CD4-positive, alpha-beta T cell treated with Interleukin-21 for 1 hour (primary cell): Measurements from ENCODE around the gene GFI1B.
"Not testable (repeated sequence)": the region's sequence is repeated elsewhere in the genome, so short reads cannot be mapped to it uniquely, and the experiment has no call there.

Source experiments
- DNase-seq: peaks from one replicate; pipeline ENCODE4 v3.0.0-alpha.2; 2020

GFI1B gene

GRCh38 chr9:132991351-132992300 is 13.1 kb downstream of the GFI1B start:
- no peak for DNase-seq

GRCh38 chr9:132993511-132993939 is 15.0 kb downstream of the GFI1B start:
- no peak for DNase-seq

GRCh38 chr9:132994410-132995120 is 16.1 kb downstream of the GFI1B start:
- DNase-seq, result no peak

GRCh38 chr9:132995121-132995420 is 16.6 kb downstream of the GFI1B start:
- DNase-seq, result no peak

GRCh38 chr9:132995879-132996278 is 17.4 kb downstream of the GFI1B start:
- DNase-seq, result no peak

GRCh38 chr9:132996526-132996925 is 18.0 kb downstream of the GFI1B start:
- DNase-seq, result no peak

- no peak for DNase-seq
Observed at GRCh38 chr9:132997591-132997990, 19.1 kb downstream of the GFI1B start.

- DNase-seq, result not testable (repeated sequence)
Observed at GRCh38 chr9:132998221-132998620, 19.7 kb downstream of the GFI1B start.

GRCh38 chr9:132998831-132999635 is 20.5 kb downstream of the GFI1B start:
- DNase-seq, result no peak

GRCh38 chr9:133002147-133003070 is 23.9 kb downstream of the GFI1B start:
- no peak for DNase-seq

GRCh38 chr9:133003071-133003461 is 24.6 kb downstream of the GFI1B start:
- no peak for DNase-seq

GRCh38 chr9:133003671-133004090 is 25.2 kb downstream of the GFI1B start:
- DNase-seq, result no peak

GRCh38 chr9:133004091-133004998 is 25.9 kb downstream of the GFI1B start:
- no peak for DNase-seq

GRCh38 chr9:133004999-133005760 is 26.7 kb downstream of the GFI1B start:
- DNase-seq, result no peak

- DNase-seq, result no peak
Observed at GRCh38 chr9:133005957-133006356, 27.5 kb downstream of the GFI1B start.

- no peak for DNase-seq
Observed at GRCh38 chr9:133006731-133007352, 28.3 kb downstream of the GFI1B start.

GRCh38 chr9:133008406-133008805 is 29.9 kb downstream of the GFI1B start:
- DNase-seq, result no peak

GRCh38 chr9:133008824-133009223 is 30.3 kb downstream of the GFI1B start:
- DNase-seq, result no peak

- DNase-seq, result no peak
Observed at GRCh38 chr9:133009906-133010582, 31.6 kb downstream of the GFI1B start.
